Middle frontal gyrus (tissue), 1 donor: ENCODE measurements around the gene TNNI3.
A peak's percentile ranks its signal among the peaks of the same experiment; 100 is the strongest.
"Not testable (repeated sequence)": the region's sequence is repeated elsewhere in the genome, so short reads cannot be mapped to it uniquely, and the experiment has no call there.

Source experiments
- DNase-seq: peaks from one replicate; pipeline ENCODE4 v3.0.0-alpha.2; 2015; ENCODE audit warnings: low spot score; ENCODE audit errors: extremely low spot score

The TNNI3 gene

DNA sequence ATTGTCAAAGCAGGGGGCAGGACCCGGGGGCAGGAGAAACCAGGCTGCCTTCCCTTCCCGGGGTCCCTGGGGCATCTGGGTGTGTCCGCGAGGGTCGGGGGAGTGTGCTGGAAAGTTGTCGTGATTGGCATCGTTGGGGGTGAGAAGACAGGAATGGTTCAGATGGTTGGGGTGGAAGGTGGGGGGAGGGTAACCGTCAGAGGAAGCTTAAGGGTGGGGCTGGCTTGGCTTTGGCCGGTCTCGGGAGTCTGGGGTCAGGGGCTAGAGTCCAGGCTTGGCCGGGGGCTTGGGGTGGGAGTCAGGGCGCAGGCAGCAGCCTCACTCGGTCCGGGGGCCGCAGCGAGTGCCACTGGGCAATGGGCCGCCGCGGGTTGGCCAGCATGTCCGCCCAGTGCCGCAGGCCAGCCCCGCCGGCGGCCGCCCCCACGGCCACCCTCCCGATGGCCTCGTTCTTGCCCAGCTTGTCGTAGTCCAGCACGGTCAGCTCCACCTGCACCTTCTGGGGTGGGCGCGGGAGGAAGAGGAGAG lies 15.7 kb upstream of the TNNI3 start:
- DNase-seq = no peak

- no peak for DNase-seq
Observed at GRCh38 chr19:55172741-55173140, 15.2 kb upstream of the TNNI3 start.

GRCh38 chr19:55172318-55172717 lies 14.8 kb upstream of the TNNI3 start:
- not testable (repeated sequence) for DNase-seq

DNA sequence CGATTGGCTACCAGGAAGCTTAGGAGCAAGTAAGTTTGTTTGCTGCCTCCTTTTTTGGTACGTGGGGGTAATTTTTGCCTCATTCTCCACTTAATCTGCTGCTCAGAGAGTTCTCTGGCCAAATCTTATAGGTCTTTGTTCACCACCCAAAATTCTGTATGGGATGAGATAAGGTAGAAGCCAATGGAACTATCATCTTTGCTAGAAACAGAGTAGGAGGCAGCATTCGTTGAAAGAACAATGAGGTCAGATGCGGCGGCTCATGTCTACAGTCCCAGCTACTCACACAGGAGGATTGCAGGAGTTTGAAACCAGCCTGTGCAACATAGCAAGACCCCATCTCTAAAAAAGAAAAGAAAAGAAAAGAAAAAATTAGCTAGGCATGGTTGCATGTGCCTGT lies 13.9 kb upstream of the TNNI3 start:
- no peak for DNase-seq

- no peak for DNase-seq
Observed at GRCh38 chr19:55169136-55169535, 11.6 kb upstream of the TNNI3 start.

GRCh38 chr19:55166530-55167268 lies 9.2 kb upstream of the TNNI3 start, which contains the start of gene DNAAF3:
Gene DNAAF3, minus strand, starts transcription at chr19:55166613. Its CDS starts 200 bp downstream, at chr19:55166413.
- DNase-seq = peak; percentile 76

GRCh38 chr19:55165952-55166529 lies 8.5 kb upstream of the TNNI3 start:
- no peak for DNase-seq

GRCh38 chr19:55161571-55162322 lies 4.2 kb upstream of the TNNI3 start:
- DNase-seq = no peak

DNA sequence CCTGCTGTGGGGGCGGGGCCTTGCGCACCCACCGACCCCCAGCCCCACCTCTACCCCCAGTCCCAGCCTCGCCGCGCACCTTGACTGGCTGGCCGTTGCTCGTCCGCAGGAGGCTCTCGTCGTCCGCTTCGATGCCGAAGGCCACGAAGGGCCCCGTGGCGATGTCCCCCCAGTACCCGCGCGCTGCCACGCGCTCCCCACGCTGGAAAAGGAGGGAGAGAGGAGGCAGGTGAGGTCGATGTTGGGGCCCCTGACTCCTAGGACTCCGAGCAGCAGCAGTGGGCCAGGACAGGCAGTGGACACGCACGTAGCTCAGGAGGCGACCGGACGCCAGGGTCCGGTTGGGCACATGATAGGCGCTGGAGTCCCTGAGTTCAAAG lies 3.4 kb upstream of the TNNI3 start:
- DNase-seq = no peak

DNA sequence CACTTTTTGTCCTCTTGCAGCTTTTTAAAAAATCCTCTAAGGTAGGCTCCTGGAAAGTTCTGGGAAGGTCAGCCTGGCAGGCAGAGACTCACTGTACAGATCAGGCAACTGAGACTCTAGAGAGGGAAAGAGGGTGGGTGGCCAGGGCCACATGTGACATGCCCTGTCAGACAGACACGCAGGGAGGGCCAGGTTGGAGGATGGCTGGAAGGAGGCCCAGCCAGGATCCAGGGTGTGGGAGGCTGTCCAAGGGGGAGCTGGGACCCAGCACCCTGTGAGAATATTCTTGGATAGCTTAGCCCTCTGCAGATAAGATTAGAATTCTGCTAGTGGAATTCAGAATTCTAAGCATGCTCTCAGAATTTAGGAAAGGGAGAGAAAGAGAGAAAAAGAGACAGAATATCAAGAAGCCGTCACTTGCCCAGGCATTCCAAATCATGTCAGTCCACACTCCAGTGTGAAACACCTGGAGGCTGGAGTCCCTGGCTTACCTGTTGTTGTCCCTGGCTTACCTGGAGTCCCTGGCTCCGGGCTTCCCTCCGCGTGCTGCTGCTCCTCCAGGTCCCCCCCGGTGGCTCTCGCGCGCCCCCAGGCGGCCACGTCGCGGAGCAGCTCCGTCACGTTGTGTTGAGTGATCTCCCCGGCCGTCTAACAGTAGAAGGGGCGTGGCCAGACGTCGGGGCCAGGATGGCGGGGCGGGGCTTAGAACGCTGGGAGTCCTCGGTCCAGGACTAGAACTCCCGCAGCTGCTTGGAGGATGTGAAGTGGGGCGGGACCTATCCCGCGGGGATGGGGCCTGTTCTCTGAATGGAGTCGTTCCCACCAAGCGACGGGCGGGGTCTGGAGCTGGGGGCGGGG lies 2.8 kb upstream of the TNNI3 start:
- no peak for DNase-seq

DNA sequence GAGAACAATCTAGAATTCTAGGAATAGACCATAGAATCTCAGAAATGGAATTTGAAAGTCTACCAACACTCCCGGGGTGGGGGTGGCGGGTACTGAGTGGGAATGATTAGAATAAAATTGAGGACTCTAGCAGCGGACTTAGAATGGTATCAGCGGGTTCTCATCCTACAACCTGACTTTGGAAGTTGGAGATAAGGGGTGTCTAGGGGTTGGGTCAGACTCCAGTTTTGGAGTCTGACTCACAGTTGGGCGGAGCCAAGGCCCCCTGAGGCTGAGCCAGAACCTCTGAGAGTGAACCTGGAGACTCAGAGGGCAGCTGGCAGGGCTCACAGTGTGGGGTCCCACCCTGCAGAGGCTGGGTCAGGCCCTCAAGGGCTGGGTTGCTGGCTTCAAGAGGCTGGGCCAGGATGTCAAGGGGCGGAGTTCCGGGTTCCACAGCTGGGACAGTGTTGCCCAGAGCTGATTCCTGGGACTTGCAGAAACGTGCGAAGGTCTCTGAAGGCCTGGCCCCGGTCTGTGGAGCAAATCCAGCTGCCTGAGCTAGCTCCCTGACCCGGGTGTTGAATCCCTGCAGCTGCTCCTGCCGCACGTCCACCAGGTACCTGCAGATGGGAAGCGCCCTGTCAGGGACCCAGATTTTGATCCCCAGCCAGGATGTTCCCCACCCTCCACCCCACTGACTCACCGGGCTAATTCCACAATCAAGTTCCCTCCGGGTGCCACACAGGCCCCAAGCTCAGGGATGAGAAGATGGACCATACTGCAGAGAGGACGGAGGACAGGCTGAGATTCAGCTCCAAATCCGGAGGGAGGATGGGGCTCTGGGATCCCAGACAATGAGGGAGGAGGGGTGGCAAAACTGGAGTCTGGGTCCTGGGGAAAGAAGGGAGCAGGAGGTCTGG lies 1.6 kb upstream of the TNNI3 start:
- no peak for DNase-seq

GRCh38 chr19:55158423-55158822 lies 891 bp upstream of the TNNI3 start:
- DNase-seq = no peak

GRCh38 chr19:55156202-55157063 lies 1.1 kb downstream of the TNNI3 start:
- no peak for DNase-seq

DNA sequence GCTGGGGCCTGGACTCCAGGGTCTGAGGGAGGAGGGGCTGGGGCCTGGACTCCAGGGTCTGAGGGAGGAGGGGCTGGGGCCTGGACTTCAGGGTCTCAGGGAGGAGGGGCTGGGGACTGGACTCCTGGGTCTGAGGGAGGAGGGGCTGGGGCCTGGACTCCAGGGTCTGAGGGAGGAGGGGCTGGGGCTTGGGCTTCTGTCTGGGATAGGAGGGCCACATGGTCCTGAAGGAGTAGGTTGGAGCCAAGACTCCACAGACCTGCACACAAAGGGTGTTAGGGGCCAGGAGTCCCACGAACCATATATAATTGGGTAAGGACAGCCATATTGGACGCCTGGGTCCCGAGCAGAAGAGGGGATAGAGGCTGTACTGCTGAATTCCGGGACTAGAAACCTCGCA lies 1.7 kb downstream of the TNNI3 start:
- DNase-seq = not testable (repeated sequence)

DNA sequence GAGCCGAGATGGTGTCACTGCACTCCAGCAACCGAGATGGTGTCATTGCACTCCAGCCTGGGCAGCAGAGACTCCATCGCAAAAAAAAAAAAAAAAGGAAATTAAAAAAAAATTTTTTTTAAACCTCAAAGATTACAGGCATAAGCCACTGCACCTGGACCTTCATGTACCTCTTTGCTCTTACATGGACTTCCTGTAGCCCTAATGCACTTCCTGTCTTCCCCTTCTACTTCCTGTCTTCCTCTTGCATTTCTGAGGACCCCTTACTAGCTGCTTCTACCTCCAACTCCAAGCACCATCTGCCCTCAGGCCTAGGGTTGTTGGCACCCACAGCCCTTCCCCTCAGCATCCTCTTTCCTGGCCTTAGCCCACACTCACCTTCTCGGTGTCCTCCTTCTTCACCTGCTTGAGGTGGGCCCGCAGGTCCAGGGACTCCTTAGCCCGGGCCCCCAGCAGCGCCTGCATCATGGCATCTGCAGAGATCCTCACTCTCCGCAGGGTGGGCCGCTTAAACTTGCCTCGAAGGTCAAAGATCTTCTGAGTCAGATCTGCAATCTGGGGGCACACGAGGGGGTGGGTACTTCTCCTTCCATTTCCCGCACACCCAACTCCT lies 3.8 kb downstream of the TNNI3 start:
- DNase-seq = no peak

DNA sequence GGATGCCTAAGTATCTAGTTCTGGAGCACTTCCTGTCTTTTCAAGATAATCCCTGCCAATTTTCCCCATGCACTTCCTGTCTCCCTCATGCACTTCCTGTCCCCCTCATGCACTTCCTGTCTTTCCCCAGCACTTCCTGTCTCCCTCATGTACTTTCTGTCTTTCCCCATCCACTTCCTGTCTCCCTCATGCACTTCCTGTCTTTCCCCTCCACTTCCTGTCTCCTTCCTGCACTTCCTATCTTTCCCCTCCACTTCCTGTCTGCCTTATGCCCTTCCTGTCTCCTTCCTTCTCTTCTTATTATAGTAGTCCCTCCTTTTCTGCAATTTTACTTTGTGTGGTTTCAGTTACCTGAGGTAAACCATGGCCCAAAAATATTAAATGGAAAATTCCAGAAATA lies 5.5 kb downstream of the TNNI3 start:
- no peak for DNase-seq

DNA sequence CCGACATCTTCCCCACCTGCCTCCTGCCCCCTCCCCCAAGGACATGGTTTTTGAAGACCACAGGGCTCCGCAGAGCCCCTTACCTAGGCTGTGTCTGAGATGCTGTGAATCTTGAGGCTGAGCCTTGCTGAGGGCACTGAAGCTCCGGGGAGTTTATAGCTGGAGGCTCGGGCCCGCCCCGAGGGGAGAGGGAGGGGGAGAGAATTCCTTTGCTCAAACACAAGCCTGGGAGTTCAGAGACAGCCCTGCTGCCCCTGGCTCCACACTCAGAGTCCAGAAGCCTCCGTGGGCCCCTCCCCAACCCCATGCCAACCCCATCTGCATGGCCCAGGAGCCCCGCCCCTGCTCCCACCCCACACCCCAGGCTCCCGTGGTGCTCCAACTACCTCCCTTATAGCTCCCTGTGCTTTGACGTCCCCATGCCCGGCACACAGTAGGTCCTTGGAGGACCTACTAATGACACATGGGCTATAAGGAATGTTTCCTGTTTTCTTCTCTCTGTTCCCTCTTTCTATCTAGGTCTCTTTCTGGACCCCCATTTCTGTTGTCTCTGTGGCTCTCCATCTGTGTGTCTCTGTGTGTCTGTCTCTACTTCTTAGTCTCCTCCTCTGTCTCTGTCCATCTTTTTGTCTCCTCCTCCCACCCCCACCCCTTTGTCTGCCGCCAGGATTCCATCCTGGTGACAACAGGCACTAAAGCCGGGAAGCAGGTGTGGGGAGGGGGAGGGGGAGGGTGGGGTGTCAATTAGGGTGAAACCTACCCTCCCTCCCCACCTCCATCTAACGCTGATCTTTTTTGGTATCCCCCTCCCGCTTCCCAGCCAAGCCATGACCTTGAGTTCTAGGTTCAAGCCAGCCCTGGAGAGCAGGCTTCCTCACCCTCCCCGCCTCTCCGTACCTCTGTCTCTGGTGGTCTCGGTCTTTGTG lies 8.2 kb downstream of the TNNI3 start, which contains the start of gene TNNT1:
TNNT1 (minus strand) TSS at position 129 of the 926 bp plus-strand sequence. CDS start 2,049 bp downstream, outside the sequence.
- DNase-seq = no peak
